ENCODE results near the gene MTMR1.

MTMR1 gene

DNA sequence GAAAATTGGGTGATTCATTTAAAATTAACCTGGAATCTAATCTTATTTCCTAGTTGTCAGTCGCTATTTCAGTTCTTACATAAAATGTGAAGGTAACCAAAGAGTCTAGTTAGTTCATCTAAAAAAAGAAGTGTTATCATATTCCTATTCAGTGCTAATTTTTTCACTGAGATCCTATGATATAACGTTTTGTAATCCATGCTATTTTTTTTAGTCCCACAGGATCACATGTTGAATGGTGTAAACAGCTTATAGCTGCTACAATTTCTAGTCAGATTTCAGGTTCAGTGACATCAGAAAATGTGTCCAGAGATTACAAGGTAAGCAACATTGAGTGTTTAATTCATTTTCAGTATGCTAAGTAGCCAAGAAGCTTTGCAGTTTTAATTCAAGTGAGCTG lies 5.8 kb downstream of the MTMR1 start:
- DNase-seq: no peak

DNA sequence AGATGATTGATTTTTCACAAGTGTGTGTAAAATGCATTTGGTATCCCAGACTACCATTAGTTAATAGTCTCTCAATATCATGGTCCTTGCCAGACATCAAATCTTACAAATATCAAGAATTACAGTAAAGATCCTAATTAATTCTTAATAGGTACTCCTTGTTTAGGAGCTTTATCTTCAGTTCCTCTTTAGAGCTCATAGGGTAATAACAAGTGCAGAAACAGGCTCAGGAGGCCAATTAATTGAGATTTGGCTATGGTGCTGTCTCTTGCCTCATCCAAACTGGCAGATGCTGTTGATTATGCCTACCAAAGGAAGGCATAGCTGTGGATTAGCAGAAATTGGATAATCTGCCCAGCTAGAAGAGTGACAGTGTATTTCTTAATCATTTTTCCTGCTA lies 6.9 kb downstream of the MTMR1 start:
- no peak for DNase-seq

DNA sequence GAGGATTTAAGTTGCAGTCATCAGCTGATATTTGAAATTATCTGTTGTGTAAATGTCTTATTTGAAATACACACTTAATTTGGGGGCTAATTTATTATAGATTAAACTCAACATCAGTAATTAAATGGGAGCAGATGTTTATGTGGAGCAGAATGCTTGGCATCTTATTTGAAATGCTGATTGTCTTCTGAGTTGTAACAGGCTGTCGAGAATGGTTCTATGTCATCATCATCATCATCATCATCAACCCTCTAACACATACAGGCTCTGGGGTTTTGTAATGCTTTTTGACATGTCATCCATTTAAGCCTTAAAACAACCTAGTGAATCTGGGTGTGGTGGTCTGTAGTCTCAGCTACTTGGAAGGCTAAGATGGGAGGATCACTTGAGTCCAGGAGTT lies 8.2 kb downstream of the MTMR1 start:
- DNase-seq: no peak

DNA sequence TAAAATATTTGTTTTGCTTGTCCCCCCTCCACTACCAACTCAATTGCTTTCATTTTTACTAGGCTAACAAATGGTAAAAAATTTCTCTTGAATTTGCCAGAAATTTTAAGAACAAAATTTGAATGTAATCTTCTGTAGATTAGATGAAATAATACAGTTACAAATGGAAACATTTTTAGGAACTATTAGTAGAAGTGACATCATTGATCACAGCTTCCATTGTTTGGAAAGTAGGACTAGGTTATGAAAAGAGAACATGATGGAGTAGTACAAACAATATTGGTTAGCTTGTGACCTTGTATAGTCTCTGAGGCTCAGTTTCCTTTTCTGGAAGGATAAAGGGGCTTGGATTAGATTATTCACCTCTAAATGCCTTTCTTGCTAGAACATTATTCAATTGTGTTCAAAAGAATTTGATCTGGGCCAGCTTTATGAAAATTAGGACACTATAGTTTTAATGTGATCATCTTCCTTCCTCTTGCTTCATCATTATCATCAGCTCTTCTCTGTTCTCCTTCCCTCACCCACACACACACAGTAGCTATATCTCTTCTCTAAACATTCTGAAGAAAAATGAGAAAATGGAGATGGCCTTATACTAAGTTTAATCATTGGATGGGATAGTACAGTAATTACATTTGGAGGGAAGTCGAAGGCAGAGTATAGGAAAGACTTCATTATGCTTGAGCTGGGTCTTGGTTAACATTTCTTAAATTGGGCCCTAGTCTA lies 9.9 kb downstream of the MTMR1 start:
- DNase-seq: no peak

DNA sequence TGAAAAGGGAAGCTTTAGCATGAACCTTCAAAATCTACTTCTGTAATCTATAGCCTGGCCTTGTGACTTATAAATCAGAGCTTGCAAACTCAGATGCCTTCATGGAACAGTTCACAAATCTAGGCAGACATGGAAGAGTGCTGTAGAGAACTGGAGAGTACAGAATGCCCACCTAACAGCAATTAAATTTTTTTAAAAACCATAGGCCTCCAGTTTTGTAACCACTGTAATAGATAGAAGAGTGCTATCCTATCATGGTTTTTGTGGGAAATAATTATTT lies 10.4 kb downstream of the MTMR1 start:
- no peak for DNase-seq

DNA sequence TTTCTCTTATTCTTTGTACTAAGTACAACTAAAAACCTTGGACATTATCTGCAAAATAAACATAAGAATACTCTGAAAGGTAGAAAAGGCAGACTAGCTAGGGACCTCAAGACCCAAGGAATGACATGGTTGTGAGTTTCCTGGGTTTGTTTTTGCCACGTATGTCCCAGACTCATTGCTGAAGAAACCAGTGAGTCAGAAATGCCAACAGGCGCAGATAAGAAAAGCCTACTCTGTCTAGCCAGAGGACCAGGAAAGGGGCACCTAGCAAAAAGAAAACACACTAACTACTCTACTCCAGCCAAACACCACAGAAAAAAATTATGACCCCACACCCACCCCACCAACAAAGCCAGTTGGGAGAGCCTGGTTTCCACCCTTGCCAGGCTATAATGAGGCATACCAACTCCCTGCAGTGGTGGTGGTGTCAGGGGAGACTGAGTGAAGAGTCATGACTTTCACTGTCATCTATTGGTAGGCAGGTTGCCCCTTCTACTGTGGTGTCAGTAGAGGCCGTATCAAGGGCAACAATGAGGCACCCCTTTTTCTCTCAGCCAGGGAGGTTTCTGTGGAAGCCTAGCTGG lies 10.9 kb downstream of the MTMR1 start:
- no peak for DNase-seq

DNA sequence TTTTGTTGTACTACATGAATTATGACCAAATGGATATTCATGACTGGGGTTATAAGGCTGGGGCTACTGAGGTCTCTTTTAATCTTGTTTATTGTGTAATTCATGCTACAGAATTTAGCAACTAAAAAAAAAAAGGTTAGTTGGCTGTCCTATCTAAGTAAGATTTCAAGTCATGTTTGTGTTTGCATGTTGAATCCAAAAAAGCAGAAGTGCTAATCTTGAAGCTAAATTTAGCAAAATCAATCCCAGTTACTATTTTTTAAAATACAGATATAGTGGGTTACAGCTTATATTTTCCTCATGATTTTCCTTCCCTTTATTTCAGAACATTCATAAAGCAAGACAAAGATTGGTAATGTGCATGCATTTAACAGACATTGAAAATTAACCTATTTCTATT lies 19.4 kb downstream of the MTMR1 start:
- DNase-seq: no peak

DNA sequence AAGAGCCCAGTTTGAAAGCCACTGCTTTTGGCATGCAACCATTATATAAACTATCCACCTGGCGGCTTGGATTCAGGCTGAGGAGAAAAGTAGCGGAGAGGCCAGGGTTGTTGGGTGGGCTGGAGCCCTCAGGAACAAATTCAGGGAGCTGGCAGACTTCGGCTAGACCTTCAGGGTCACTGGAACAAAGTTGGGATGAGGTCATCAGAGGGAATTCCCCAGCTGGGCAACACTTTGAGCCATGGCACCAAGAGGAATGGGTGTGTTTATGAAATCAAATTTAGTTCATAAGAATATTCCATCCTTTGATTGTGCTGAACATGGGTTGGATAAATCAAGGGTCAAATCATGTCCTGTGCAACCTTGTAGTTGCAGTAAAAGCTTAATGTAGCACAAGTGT lies 22.0 kb downstream of the MTMR1 start:
- DNase-seq: no peak

DNA sequence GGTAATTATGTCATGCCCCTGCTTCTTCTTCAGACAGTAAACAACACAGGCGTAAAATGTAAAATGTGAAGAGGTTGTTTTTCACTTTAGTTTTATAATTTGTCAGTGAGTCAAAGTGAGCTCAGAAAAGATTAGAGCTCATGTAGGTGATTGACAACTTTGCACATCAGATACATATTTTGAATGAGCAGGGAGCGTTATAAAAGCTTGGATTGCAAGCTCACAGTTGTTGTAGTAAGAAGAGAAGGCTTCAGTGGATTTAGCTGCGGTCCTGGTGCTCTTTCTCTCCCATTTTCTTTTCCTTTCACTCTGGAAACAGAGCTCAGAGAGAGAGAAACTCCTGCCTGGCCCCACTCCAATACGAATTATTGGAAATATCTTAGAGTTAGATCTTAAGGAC lies 26.4 kb downstream of the MTMR1 start:
- DNase-seq: no peak

DNA sequence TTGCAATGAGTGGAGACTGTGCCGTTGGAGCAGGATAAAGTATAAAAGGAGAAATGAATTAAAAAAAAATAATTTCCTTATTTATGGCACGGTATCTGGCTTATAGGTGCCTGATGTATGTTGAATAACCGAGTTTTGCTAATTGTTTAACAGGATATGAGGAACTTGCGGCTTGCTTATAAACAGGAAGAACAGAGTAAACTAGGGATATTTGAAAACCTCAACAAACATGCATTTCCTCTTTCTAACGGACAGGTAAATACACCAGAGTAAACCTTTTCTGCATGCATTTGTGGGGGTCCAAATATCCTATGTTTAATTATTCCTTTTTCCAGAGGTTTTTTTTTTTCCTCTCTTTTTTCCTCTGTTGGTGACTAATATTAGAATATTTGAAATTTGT lies 36.8 kb downstream of the MTMR1 start:
- no peak for DNase-seq

DNA sequence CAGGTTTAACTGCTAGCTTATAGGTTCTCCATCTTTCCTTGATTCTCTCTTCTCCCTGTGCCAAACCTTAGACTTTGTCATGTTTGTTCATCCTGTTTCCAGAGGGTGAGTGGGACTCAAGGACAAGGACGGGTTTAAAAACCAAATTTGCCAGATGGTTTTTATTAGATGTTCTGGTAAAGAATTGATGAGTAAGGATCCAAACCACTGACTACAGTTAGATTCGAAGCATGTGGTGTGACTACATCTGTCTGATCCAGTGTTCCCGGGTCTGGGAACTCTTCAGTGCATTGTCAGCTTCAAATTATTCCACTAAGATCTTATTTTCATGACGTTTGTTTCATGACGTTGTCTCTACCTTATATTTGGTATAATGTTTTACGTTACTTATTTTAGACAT lies 37.5 kb downstream of the MTMR1 start:
- no peak for DNase-seq

DNA sequence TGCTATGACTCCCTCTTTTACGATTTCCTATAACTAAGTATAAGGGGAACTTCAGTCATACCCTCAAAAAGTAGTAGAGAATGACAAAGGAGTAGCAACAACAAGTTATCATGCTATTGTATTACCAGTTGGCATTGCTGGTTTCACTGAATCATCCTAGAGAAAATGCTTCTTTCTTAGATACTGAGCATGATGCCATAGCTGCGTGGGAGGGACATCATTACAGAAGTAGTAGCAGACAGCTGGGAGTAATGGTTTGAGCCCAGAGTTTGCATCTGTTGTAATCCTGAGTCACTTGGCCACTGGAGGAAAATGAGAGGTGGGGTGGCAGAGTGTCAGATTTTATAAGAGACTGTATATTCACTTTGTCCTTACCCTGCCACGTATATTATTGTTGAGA lies 38.6 kb downstream of the MTMR1 start:
- no peak for DNase-seq

DNA sequence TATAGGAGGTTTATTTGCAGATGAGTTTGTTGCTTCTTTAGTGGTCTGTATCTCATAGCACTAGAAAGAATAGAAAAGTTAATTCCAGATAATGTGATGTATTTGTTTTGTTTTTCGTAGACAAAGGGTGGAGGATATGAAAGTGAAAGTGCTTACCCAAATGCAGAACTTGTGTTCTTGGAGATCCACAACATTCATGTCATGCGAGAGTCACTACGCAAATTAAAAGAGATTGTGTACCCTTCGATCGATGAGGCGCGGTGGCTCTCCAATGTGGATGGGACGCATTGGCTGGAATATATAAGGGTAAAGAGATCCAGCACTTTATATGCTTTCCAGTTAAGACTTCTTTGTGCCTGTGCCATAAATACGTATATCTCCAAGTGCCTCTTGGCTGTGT lies 43.3 kb downstream of the MTMR1 start:
- DNase-seq: no peak

DNA sequence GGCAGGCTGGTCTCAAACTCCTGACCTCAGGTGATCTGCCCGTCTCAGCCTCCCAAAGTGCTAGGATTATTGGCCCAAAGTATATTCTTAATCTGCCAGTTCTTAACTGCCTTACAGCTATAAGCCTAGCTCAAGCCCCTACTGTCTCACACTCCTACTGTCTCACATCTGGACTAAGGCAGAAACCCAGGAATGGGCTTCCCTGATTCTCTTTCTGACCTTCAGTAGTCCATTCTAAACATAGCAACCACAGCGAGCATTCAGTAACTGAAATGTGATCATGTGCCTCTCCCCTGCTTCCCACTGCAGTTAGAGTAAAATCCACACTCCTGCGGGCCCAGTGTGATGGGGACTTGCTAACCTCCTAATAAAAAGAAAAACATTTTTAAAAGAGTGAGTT lies 58.9 kb downstream of the MTMR1 start:
- DNase-seq: no peak

DNA sequence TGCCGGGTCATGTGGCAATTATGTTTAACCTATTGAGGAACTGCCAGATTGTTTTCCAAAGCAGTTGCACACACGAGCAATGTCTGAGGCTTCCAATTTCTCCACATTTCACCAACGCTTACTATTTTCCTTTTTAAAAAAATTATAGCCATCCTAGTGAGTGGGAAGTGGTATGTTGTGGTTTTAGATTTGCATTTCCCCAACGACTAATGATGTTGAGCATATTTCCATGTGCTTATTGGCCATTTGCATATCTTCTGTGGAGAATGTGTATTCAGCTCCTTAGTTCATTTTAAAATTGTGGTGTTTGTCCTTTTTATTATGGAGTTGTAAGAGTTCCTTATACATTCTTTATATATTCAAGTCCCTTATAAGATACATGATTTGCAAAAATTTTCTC lies 60.2 kb downstream of the MTMR1 start:
- DNase-seq: no peak

DNA sequence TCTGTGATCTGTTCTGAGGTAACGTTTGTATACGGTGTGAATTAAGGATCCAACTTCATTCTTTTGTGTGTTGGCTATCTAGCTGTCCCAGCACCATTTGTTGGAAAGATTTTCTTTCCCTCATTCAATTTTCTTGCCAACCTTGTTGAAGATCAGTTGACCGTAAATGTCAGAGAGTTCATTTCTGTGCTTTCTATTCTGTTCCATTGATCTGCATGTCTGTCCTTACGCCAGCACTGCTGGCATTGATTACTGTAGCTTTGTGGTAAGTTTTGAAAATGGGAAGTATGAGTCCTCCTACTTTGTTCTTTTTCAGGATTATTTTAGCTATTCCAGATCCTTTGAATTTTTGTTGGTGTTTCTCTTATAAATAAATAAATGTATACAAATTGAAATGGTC lies 60.8 kb downstream of the MTMR1 start:
- no peak for DNase-seq

DNA sequence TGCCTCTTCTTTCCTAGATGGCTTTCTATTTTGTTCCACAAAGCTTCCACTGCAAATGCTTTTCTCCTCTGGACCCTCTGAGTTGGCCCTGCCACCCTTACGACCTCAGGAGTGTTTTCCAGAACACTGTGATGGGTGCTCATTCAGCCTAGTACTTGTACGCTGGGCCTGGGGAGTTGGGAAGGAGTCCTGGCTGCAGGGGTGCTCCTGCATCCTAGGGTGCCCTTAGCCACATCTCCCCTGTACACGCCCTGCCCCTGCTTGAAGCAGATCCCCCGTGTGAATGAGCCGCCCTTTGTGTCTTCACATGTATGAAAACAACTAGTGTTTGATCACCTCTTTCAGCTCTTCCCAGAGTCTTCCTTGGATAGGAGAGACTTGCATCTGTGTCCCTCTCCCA lies 64.2 kb downstream of the MTMR1 start:
- DNase-seq: no peak

DNA sequence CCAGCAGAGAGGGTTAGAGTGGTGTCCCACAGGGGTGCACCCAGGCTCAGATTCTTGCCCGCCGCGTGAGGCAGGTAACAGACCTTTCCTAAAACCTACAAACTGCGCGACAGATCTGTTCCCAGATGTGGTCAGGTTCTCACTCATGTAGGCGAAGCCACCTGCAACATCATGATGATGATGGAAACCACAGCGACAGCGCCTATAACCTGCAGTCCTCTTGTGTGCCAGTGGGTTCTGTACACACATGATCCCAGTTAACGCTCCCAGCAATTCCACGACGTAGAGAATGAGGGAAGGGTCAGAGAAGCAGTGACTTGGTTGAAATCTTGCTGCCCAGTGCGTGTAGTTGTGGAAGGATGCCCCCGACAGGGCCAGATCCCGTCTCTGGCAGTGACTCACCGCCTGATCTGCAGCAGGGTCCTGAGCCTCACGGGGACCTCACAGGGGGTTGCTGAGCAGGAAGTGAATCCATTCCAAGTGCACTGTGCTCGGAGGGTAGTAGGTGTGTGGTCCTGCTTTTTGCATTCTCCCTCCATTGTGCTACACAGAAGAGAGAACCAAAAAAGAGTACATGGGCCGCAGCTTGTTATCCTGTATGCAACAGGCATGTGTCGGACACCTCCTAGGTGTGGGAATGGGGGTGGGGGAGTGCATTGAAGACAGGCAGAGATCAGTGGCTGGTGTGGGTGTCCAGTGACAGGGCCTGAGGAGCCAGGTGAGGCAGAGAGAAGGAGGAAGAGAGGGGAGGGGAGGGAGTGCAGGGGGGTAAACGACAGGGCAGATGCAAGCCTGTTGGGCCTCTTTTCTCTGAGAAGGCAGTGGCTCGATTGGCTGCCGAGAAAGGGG lies 66.6 kb downstream of the MTMR1 start:
- no peak for DNase-seq

DNA sequence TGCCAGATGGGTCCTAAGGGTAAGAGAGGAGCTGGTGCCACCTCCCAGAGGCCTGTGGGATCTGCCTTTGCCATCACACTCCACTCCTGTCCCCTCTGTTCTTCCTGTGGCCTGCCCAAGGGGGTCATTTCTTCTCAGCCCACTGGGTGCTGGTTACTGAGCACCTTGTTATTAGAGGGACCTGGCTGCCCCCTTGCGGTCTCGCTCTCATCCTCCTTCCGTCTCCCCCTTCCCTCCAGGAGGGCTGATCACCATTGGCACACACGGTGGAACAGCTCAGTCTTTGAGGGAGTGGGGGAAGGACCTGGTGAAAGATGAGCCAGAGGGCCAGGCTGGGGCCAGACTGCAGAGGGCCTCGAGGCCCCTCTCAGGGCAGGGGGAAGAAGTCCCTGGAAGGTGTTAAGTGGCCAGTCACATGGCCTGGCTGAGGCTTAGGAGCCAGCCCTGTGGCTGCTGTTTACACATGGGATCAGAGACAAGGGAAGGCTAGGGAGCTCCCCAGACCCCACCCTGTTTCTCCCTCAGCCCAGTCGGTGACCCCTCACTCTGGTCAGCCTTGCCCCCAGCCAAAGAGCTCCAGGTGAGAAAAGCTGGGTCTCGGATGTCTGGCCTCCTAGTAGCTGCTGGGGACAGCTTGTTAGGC lies 68.1 kb downstream of the MTMR1 start:
- no peak for DNase-seq

DNA sequence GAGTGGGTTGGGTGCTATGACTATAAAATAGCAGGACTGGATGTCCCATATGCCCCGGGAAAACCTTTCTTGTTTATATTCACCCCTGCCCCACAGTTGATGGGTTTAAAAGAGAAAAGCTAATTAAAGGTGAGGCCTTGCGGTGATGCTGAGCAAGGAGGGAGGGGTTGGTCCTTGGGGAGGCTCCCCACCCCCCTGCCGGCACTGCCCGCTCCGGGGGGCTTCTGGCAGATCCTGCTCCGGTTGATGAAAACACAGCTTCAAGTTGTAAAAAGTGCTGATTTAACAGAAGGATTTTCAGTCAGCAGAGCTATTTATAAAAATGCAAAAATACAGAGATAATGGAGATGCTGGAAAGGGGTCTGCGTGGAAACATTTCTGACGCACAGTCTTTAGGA lies 68.6 kb downstream of the MTMR1 start:
- no peak for DNase-seq

DNA sequence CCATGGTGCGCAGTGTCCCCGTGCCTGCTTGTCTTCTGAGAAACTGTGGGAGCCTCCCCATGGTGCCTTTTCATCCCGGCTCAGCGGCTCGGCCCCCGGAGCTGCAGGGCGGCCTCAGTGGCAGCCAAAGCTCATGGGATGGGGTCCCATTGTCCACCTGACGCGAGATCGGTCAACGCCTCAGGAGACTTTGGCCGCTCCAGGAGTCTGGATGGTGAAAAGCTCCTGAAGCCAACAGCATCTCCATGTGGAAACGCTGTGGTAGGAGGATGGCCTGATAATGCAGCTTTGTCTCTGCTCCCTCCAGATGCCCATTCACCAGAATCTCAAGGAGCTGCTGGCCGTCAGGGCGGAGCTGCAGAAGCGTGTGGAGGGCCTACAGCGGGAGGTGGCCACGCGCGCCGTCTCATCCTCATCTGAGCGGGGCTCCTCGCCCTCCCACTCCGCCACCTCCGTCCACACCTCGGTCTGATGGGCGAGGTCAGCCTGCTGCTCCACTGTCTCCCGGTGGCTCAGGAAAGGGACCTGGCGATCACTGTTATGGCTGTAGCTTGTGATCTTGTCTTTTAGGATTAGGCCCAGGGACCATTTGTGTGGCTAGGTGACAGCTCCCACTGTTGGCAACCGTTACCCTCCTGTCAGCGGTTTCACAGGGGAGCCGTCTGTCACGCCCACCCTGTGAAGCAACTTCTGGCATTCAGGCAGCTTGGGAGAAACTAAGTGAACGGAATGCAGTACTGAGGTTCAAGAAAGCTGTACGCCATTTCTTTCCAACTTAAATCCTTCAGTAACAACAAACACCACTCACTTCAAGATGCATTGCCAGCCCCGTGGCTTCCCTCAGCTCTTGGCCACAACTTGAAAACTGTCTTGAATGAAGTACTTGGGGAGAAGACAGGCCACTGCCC lies 69.3 kb downstream of the MTMR1 start:
- no peak for DNase-seq

DNA sequence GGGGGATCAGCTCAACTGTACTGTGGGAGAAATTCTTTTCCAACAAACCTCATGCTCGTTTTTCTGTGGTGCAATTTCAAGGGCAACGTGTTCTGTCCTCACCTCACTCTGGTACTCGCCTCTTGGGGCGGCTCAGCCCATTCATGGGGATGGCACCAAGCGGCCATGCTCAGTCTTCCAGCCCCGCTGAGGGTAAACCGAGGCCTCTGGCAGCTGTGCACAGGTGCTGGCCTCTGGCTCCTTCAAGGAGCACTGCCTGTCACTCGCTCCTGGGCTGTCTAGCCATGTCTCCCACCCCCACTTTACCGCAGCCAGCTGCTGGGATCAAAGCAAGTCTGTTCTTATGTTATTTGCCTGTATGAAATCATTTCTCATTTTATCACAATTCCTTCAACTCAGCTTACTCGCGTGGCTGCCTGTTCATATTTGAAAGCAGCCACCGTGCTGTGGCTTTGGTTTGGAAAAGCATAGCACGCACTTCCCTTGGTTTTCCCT lies 70.2 kb downstream of the MTMR1 start:
- DNase-seq: no peak

DNA sequence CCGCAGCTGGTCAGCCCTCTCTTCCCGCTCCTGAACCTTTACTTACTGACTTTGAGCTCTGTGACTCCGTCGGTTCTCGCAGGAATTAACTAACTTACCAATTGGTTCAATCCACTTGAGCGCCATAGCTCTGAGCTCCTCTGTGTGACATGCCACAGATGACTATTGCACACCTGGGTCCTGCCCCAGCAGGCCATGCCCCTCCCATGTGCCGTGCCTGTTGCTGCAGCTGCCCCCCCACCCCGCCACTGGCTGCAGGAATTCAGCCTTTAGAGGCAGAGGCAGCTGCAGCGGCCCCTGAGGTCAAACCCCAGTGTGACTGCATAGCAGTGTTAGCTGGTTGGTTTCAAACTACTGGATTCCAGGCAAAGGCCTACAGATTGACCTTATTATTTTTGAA lies 70.6 kb downstream of the MTMR1 start:
- DNase-seq: no peak

Data from NCI-H510A treated with DMSO at 0.1 percent for 48 hours (cell line).